Caco-2 (cell line): ENCODE data around the gene CD38. TPM values are rescaled to one million over a fixed set of nuclear protein-coding genes. Genes with fewer than 3 reads are reported as not detected.

Experiments
- BruUV-seq: library from RNA; stranded (reverse); fragments of 400-500 nt; replicated peaks from 2 replicates; lab custom pipeline; 2021; lab: Mats Ljungman, UMichigan
- CTCF ChIA-PET: fragments of 300-600 bp; sonication (Branson Sonifier 250); formaldehyde crosslinking; loops from one replicate; lab custom pipeline; 2022; ENCODE audit warnings: antibody characterized with exemption; lab: Charles Lee
- POLR2A ChIA-PET: fragments of 300-600 bp; sonication (Branson Sonifier 250); formaldehyde crosslinking; loops from one replicate; lab custom pipeline; 2022; ENCODE audit warnings: antibody characterized with exemption; lab: Charles Lee
- DNase-seq, 2 experiments: peaks; one replicate each; pipeline versions ENCODE4 v3.0.0 to v3.0.0-alpha.2; 2020 to 2022
- H3K27me3 ChIP-seq: replicated peaks from 2 replicates; pipeline ENCODE4 v1.6.0; 2011; ENCODE audit warnings: low read length; ENCODE audit not compliant: control insufficient read depth, insufficient read depth
- H3K36me3 ChIP-seq: 2 replicates; pipeline ENCODE4 v1.5.1; 2011; ENCODE audit warnings: low read length; ENCODE audit not compliant: control insufficient read depth, insufficient read depth
- H3K4me1 ChIP-seq: fragments of 250-450 bp; sonication (Bioruptor Pico); 2 replicates; pipeline ENCODE4 v1.5.1; 2020; ENCODE audit warnings: mild to moderate bottlenecking
- H3K4me3 ChIP-seq: 2 replicates; pipeline ENCODE4 v1.5.1; 2011; ENCODE audit warnings: low read depth, mild to moderate bottlenecking, control low read depth, low read length
- H3K9me3 ChIP-seq: fragments of 250-450 bp; sonication (Bioruptor Pico); 2 replicates; pipeline ENCODE4 v1.5.1; 2020; ENCODE audit warnings: mild to moderate bottlenecking, moderate library complexity
- H3K27ac Mint-ChIP-seq: one replicate; pipeline ENCODE4 v1.8.0; 2022; ENCODE audit warnings: mixed read lengths; ENCODE audit not compliant: unreplicated experiment
- H3K27me3 Mint-ChIP-seq: one replicate; pipeline ENCODE4 v1.8.0; 2022; ENCODE audit warnings: mixed read lengths; ENCODE audit not compliant: insufficient read depth, unreplicated experiment
- H3K36me3 Mint-ChIP-seq: one replicate; pipeline ENCODE4 v1.8.0; 2022; ENCODE audit warnings: mild to moderate bottlenecking, mixed read lengths; ENCODE audit not compliant: insufficient read depth, unreplicated experiment
- H3K4me1 Mint-ChIP-seq: one replicate; pipeline ENCODE4 v1.8.0; 2022; ENCODE audit warnings: low read depth, mixed read lengths; ENCODE audit not compliant: unreplicated experiment
- H3K4me3 Mint-ChIP-seq: one replicate; pipeline ENCODE4 v1.8.0; 2022; ENCODE audit warnings: mild to moderate bottlenecking, moderate library complexity, mixed read lengths; ENCODE audit not compliant: unreplicated experiment
- H3K9me3 Mint-ChIP-seq: one replicate; pipeline ENCODE4 v1.8.0; 2022; ENCODE audit warnings: mixed read lengths; ENCODE audit not compliant: unreplicated experiment
- intact Hi-C: fragments of 100-400 bp; cut with micrococcal nuclease; formaldehyde crosslinking; loops from one replicate; pipeline ENCODE4 v1.10.0; 2022; ENCODE audit not compliant: unreplicated experiment
- total RNA-seq: library from RNA; stranded (reverse); gene quantifications from 2 replicates; pipeline ENCODE4 v1.2.3, GENCODE V29; 2022
- TF ChIP-seq, protein P1 (sequence below), 2 experiments: fragments of 200-600 bp in 1 of 2; IDR thresholded peaks; 1 replicate in 1 of 2; 2 replicates in 1 of 2; pipeline versions ENCODE4 v1.5.1 to v1.8.0; 2011 to 2022; ENCODE audit warnings: antibody characterized with exemption in 1 of 2, control low read depth in 1 of 2, inconsistent platforms in 1 of 2, low read depth in 1 of 2, low read length in 1 of 2, mild to moderate bottlenecking in 1 of 2, moderate library complexity in 1 of 2; ENCODE audit not compliant: insufficient read depth in 1 of 2, severe bottlenecking in 1 of 2, unreplicated experiment in 1 of 2

Gene CD38
- total RNA-seq, 1 experiment from 2014 or later: not detected

DNA sequence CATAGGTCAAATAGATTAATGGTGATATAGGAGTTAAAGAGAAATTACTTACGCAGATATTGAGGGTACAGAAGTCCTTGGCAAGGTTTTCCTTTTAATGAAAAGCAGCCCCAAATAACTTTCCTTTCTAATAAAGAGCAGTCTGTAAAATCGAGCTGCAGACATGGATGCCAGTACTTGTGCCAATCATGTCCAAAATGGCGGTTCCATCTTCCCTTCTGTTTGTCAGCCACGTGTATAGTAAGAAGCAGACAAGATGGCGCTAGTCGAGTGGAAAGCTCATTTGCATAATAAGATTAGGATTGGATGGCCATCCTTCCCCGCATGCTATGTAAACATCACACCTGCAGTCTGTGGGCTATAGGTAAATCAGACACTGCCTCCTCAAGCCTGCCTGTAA lies 92.0 kb downstream of the CD38 start:
- ChIA-PET CTCF (no interaction called here), POLR2A (interaction anchor here (0.6 kb wide), 1 partner anchor 400 kb away, joined by 4 read pairs; the partner anchor contains the start of gene CC2D2A)
- no peak overlapping the region for H3K4me3 Mint-ChIP-seq
- H3K9me3 Mint-ChIP-seq: peaks cover 12% of the 10 kb centered on the region
- peaks cover 10% of the 10 kb centered on the region for H3K27me3 Mint-ChIP-seq
- no peaks in the 10 kb centered on the region for H3K36me3 Mint-ChIP-seq
- no peaks in the 10 kb centered on the region for H3K36me3 ChIP-seq
- no peak for DNase-seq
- no peak overlapping the region for H3K27ac Mint-ChIP-seq
- H3K27me3 ChIP-seq: no peaks in the 10 kb centered on the region
- H3K4me1 Mint-ChIP-seq: no peaks in the 10 kb centered on the region
- no peaks in the 10 kb centered on the region for H3K9me3 ChIP-seq
- peaks cover 5% of the 10 kb centered on the region; the same call in 1 of the 2 replicates for H3K4me1 ChIP-seq
- intact Hi-C loops: no loop called here
- H3K4me3 ChIP-seq: no peak overlapping the region
- TF ChIP-seq, protein P1, sequence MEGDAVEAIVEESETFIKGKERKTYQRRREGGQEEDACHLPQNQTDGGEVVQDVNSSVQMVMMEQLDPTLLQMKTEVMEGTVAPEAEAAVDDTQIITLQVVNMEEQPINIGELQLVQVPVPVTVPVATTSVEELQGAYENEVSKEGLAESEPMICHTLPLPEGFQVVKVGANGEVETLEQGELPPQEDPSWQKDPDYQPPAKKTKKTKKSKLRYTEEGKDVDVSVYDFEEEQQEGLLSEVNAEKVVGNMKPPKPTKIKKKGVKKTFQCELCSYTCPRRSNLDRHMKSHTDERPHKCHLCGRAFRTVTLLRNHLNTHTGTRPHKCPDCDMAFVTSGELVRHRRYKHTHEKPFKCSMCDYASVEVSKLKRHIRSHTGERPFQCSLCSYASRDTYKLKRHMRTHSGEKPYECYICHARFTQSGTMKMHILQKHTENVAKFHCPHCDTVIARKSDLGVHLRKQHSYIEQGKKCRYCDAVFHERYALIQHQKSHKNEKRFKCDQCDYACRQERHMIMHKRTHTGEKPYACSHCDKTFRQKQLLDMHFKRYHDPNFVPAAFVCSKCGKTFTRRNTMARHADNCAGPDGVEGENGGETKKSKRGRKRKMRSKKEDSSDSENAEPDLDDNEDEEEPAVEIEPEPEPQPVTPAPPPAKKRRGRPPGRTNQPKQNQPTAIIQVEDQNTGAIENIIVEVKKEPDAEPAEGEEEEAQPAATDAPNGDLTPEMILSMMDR (IDR thresholded peaks at IDR 0.05; ENCODE audit: insufficient read depth in 1 of 2, low read depth in 1 of 2, low read length in 1 of 2, severe bottlenecking in 1 of 2, unreplicated experiment in 1 of 2): no peak
- BruUV-seq: no TSS peak

DNA sequence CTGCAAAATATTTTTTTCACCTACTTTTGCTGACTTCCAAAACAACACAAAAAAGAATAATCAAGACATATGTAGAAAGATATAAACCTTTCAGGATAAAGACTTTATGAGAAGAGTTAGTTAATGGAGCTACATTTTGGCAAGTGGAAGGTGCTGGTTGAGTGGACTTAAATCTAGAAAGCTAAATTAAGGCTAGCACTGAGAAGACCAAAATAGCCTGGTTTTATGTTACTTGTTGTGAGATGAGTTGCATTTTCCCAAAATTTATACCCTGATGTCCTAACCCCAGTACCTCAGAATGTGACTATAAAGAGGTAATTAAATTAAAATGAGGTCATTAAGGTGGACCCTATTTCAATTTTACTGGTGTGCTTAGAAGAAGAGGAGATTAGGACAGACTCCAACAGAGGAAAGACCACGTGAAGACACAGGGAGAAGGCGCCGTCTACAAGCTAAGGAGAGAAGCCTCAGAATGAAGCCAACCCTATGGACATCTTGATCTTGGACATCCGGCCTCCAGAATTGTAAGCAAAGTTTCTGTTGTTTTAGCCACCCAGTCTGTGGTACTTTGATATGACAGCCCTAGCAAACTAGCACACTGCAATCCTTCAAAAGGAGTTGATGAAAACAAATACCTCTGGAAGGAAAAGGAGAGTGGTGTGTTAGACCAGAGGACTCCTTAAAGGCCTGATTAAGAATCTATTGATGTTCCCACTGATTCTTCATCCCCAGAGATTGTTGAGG lies 93.0 kb downstream of the CD38 start:
- H3K27ac Mint-ChIP-seq: no peak overlapping the region
- ChIA-PET POLR2A (no interaction called here), CTCF (no interaction called here)
- TF ChIP-seq, protein P1 (IDR thresholded peaks at IDR 0.05; ENCODE audit: insufficient read depth in 1 of 2, low read depth in 1 of 2, low read length in 1 of 2, severe bottlenecking in 1 of 2, unreplicated experiment in 1 of 2): no peak
- no peaks in the 10 kb centered on the region for H3K9me3 ChIP-seq
- no peaks in the 10 kb centered on the region for H3K36me3 Mint-ChIP-seq
- no peaks in the 10 kb centered on the region for H3K4me1 Mint-ChIP-seq
- BruUV-seq: no TSS peak
- no peaks in the 10 kb centered on the region for H3K27me3 ChIP-seq
- no peak for DNase-seq
- peaks cover 13% of the 10 kb centered on the region for H3K27me3 Mint-ChIP-seq
- H3K36me3 ChIP-seq: no peaks in the 10 kb centered on the region
- H3K4me1 ChIP-seq: peaks cover 5% of the 10 kb centered on the region; the same call in 1 of the 2 replicates
- no peak overlapping the region for H3K4me3 ChIP-seq
- no peak overlapping the region for H3K4me3 Mint-ChIP-seq
- H3K9me3 Mint-ChIP-seq: peaks cover 12% of the 10 kb centered on the region
- intact Hi-C loops: no loop called here

DNA sequence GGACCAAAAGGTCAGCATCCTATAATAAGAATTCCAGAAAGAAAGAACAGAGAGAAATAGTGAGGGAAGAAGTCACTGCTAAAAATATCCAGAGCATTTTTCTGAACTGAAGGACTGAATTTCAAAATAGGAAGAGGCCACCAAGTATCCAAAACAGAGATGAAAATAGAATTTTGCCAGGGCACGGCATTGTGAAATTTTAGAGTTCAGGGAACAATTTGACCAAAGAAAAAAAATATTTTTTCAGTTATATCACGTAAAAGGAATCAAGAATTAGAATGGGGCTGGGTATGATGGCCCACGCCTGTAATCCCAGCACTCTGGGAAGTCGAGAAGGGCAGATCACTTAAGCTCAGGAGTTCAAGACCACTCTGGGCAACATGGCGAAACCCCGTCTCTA lies 95.0 kb downstream of the CD38 start:
- Mint-ChIP-seq H3K4me1 (no peaks in the 10 kb centered on the region), H3K4me3 (no peak overlapping the region), H3K27me3 (peaks cover 14% of the 10 kb centered on the region), H3K27ac (no peak overlapping the region), H3K36me3 (no peaks in the 10 kb centered on the region), H3K9me3 (peaks cover 18% of the 10 kb centered on the region)
- Histone ChIP-seq H3K27me3 (no peaks in the 10 kb centered on the region), H3K4me1 (peaks cover 5% of the 10 kb centered on the region; the same call in 1 of the 2 replicates), H3K36me3 (no peaks in the 10 kb centered on the region), H3K4me3 (no peak overlapping the region), H3K9me3 (no peaks in the 10 kb centered on the region)
- no peak for DNase-seq
- BruUV-seq: no TSS peak
- CTCF ChIA-PET: no interaction called here
- intact Hi-C loops: no loop called here
- POLR2A ChIA-PET: no interaction called here
- TF ChIP-seq, protein P1 (IDR thresholded peaks at IDR 0.05; ENCODE audit: insufficient read depth in 1 of 2, low read depth in 1 of 2, low read length in 1 of 2, severe bottlenecking in 1 of 2, unreplicated experiment in 1 of 2): no peak
